Spleen (tissue), 11 donors: Measurements from ENCODE around the gene C16orf95. TPM values are rescaled to one million over a fixed set of nuclear protein-coding genes. Genes with fewer than 3 reads are reported as not detected.

Experiments used
- DNase-seq: peaks from one replicate; pipeline ENCODE4 v3.0.0-alpha.2; 2020
- H3K27ac ChIP-seq, 8 donors: fragments of 200-600 bp; sonication (generic) in 7 of 8; 1 replicate in 4 of 8; 2 replicates in 4 of 8; pipeline versions ENCODE4 v1.5.0 to v1.8.0; 2016 to 2021; ENCODE audit warnings: inconsistent platforms in 4 of 8, mild to moderate bottlenecking in 4 of 8, moderate library complexity in 1 of 8
- H3K27me3 ChIP-seq, 7 donors: fragments of 200-600 bp; sonication (generic) in 6 of 7; replicated peaks in 1 of 7; 1 replicate in 4 of 7; 2 replicates in 3 of 7; pipeline versions ENCODE4 v1.5.0 to v1.8.0; 2016 to 2021; ENCODE audit warnings: inconsistent platforms in 3 of 7, mild to moderate bottlenecking in 1 of 7
- H3K36me3 ChIP-seq, 6 donors: fragments of 200-600 bp; sonication (generic) in 5 of 6; 1 replicate in 4 of 6; 2 replicates in 2 of 6; pipeline versions ENCODE4 v1.5.0 to v1.8.0; 2016 to 2021; ENCODE audit warnings: inconsistent platforms in 2 of 6
- H3K4me1 ChIP-seq, 6 donors: fragments of 200-600 bp; sonication (generic) in 5 of 6; 1 replicate in 3 of 6; 2 replicates in 3 of 6; pipeline versions ENCODE4 v1.5.0 to v1.8.0; 2016 to 2021; ENCODE audit warnings: inconsistent platforms in 3 of 6
- H3K4me3 ChIP-seq, 8 donors: fragments of 200-600 bp; sonication (generic) in 7 of 8; 1 replicate in 4 of 8; 2 replicates in 4 of 8; pipeline versions ENCODE4 v1.5.0 to v1.8.0; 2016 to 2021; ENCODE audit warnings: inconsistent platforms in 4 of 8, mild to moderate bottlenecking in 4 of 8, moderate library complexity in 2 of 8
- H3K9me3 ChIP-seq, 8 donors: fragments of 200-600 bp; sonication (generic) in 7 of 8; 1 replicate in 4 of 8; 2 replicates in 4 of 8; pipeline versions ENCODE4 v1.5.0 to v1.8.0; 2016 to 2021; ENCODE audit warnings: inconsistent platforms in 4 of 8
- POLR2A ChIP-seq, 3 donors: fragments of 450-650 bp; IDR thresholded peaks; one replicate each; pipeline ENCODE4 v1.5.1; 2017; ENCODE audit warnings: antibody characterized with exemption in 3 of 3, mild to moderate bottlenecking in 1 of 3
- POLR2AphosphoS5 ChIP-seq, 3 donors: sonication (generic); formaldehyde crosslinking; IDR thresholded peaks; one replicate each; pipeline ENCODE4 v1.5.1; 2017; ENCODE audit warnings: antibody characterized with exemption in 3 of 3
- WGBS, 5 donors: extraction: QIAGEN DNeasy Blood & Tissue Kit in 3 of 5; methylation state at CpG; one replicate each; pipeline versions ENCODE4 v1.1.5 to v1.1.7; 2013 to 2018; 5-methylcytosine and 5-hydroxymethylcytosine counted together
- intact Hi-C: fragments of 100-400 bp; cut with DNase I; formaldehyde crosslinking; loops from one replicate; pipeline ENCODE4 v1.15.0; 2023; ENCODE audit warnings: low total_unique reads
- polyA plus RNA-seq, 3 donors: library from polyadenylated mRNA; stranded (reverse); fragments of 200-250 nt; gene quantifications; one replicate each; pipeline ENCODE4 v1.2.1, GENCODE V29; 2013
- total RNA-seq, 7 donors: library from RNA; depleted of rRNA in 3 of 7; stranded (reverse); fragments of >200 nt in 3 of 7; fragmentation: NEBNext Ultra II Directional in 4 of 7; extraction: Animal tissue kit (Norgen Biotek cat#: 25700) in 4 of 7; gene quantifications; one replicate each; pipeline versions ENCODE4 v1.1.0 to v1.2.1, GENCODE V29; 2016 to 2021
- TF ChIP-seq, protein P1 (sequence below), 11 experiments: fragments of 200-600 bp in 7 of 11; fragments of 450-650 bp in 4 of 11; sonication (generic) in 4 of 11; IDR thresholded peaks in 8 of 11; conservative IDR thresholded peaks in 3 of 11; 1 replicate in 7 of 11; 2 replicates in 4 of 11; pipeline versions ENCODE4 v1.4.0 to v1.8.0; 2016 to 2021; ENCODE audit warnings: antibody characterized with exemption in 11 of 11, inconsistent platforms in 4 of 11, mild to moderate bottlenecking in 1 of 11
- donor health status: healthy with polysubstance abuse.
- donor health status: DM: no; HTN: no; CAD: no; lungs with moderate emphysema.
- donor health status: DM: no; HTN: no; CAD: no.
- donor health status: Bipolar disorder and iron deficiency.
- donor health status: healthy.
- donor health status: DM: no; HTN: no; CAD: no.
- donor health status: DM: yes; HTN: yes; CAD: no.

Gene C16orf95
- total and polyA plus RNA-seq, 10 donors, result 1.0 to 2.9 (median 2.1) TPM; not detected in 2

DNA sequence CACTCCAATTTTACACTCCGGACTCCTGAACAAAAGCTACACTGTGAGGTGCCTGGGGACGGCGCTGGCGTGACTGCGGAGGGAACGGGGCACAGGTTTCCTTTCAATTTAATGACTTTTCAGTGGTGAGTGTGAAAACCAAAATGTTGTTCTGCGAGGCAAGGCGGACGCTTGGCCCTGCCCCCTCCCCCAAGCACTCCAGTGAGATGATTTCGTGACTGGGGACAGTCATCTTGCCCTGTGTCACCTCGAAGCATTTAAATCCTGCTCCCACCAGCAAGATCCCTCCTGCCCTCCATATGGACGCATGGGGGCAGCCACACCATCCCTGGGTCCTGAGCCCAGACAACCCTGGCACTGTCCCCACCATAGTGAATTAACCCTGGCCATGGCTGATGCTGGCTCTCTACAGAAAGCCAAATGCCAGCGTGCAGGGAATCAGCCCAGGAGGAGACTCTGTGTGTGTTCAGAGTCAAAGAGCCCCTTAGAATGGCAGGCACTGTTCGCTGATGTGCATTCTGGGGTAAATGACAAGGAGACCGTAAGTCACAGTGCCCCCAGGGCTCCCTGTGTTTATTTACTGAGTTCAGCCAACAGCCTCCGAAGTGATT, 41.0 kb downstream of the C16orf95 start:
- Histone ChIP-seq H3K36me3 (no peaks in the 10 kb centered on the region), H3K4me1 (peaks cover 0 to 6% (median 0%) of the 10 kb centered on the region in 6 donors), H3K4me3 (no peak overlapping the region), H3K9me3 (no peaks in the 10 kb centered on the region), H3K27me3 (peaks cover 0 to 40% (median 0%) of the 10 kb centered on the region in 7 donors), H3K27ac (no peak overlapping the region)
- 32 to 43% (median 42%) methylated on average over 16 of the region's 16 CpGs for WGBS, 5 donors
- intact Hi-C loops, result loop anchor here (5.0 kb wide), 1 partner anchor 714 kb away; no protein-coding TSS in a partner anchor
- no peak for TF ChIP-seq POLR2A (IDR thresholded peaks at IDR 0.05)
- no peak for TF ChIP-seq POLR2AphosphoS5 (IDR thresholded peaks at IDR 0.05)
- TF ChIP-seq, protein P1, sequence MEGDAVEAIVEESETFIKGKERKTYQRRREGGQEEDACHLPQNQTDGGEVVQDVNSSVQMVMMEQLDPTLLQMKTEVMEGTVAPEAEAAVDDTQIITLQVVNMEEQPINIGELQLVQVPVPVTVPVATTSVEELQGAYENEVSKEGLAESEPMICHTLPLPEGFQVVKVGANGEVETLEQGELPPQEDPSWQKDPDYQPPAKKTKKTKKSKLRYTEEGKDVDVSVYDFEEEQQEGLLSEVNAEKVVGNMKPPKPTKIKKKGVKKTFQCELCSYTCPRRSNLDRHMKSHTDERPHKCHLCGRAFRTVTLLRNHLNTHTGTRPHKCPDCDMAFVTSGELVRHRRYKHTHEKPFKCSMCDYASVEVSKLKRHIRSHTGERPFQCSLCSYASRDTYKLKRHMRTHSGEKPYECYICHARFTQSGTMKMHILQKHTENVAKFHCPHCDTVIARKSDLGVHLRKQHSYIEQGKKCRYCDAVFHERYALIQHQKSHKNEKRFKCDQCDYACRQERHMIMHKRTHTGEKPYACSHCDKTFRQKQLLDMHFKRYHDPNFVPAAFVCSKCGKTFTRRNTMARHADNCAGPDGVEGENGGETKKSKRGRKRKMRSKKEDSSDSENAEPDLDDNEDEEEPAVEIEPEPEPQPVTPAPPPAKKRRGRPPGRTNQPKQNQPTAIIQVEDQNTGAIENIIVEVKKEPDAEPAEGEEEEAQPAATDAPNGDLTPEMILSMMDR (IDR thresholded peaks at IDR 0.05 in 8 of 11, conservative IDR thresholded peaks at IDR 0.05 in 3 of 11), result no peak
- peak; percentile 32 for DNase-seq

DNA sequence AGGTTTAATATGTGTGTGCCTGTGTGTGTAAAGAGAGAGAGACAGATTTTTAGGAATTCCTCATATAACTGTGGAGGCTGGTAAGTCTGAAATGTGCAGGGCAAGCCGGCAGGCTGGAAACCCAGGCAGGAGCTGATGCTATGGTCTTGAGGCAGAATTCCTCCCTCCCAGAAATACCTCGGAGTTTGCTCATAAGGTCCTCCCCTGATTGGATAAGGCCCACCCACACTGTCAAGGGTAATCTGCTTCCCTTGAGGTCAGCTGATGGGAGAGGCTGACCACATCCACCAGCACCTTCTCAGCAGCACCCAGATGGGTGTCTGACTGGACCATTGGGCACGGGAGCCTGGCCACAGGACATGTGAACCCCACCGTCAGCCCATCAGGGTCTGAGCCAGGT, 42.4 kb downstream of the C16orf95 start:
- H3K27me3 ChIP-seq, result peaks cover 0 to 40% (median 0%) of the 10 kb centered on the region in 7 donors
- H3K27ac ChIP-seq, result no peak overlapping the region
- peaks cover 0 to 1% (median 0%) of the 10 kb centered on the region in 8 donors for H3K9me3 ChIP-seq
- intact Hi-C loops, result loop anchor here (5.0 kb wide), 1 partner anchor 712 kb away; no protein-coding TSS in a partner anchor
- WGBS, 5 donors, result 81 to 96% (median 89%) methylated on average over 2 to 4 of the region's 4 CpGs
- no peak overlapping the region for H3K4me3 ChIP-seq
- H3K4me1 ChIP-seq, result peaks cover 0 to 6% (median 0%) of the 10 kb centered on the region in 6 donors
- peak; percentile 36 for DNase-seq
- H3K36me3 ChIP-seq, result no peaks in the 10 kb centered on the region
- TF ChIP-seq POLR2AphosphoS5 (IDR thresholded peaks at IDR 0.05), result no peak
- no peak for TF ChIP-seq POLR2A (IDR thresholded peaks at IDR 0.05)
- TF ChIP-seq, protein P1 (IDR thresholded peaks at IDR 0.05 in 8 of 11, conservative IDR thresholded peaks at IDR 0.05 in 3 of 11), result no peak

DNA sequence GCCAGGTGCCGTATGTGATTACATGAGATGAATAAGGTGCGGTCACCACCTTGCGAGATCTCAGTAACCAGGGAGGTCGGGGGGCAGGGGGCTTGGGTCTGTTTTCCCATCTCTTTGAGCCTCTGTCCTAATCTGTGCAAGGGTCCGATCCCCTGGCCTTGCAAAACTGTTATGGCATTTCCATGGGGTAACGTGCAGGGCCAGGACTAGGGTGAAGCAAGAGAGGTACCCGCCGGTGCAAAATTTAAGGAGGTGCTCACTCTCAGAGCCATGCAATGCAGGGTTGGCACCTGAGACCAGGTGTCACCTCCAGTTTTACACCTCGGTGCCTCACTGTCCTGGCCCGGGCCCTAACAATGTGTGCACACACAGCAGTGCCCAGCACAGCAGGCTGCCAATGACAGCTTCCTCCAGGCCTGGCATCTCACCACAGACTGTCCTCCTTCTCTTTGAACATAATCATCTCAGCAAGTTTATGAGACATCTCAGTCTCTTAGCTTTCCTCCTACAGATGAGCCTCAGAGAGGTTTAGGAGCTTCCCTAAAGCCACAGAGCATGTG, 43.6 kb downstream of the C16orf95 start:
- H3K36me3 ChIP-seq, result no peaks in the 10 kb centered on the region
- WGBS, 5 donors, result 87 to 96% (median 92%) methylated on average over 9 to 10 of the region's 10 CpGs
- H3K4me1 ChIP-seq, result peaks cover 0 to 2% (median 0%) of the 10 kb centered on the region in 6 donors
- no peak overlapping the region for H3K4me3 ChIP-seq
- intact Hi-C loops, result no loop called here
- H3K27me3 ChIP-seq, result peaks cover 0 to 31% (median 0%) of the 10 kb centered on the region in 7 donors
- no peak overlapping the region for H3K27ac ChIP-seq
- DNase-seq, result peak; percentile 48
- TF ChIP-seq POLR2A (IDR thresholded peaks at IDR 0.05) (no peak), POLR2AphosphoS5 (IDR thresholded peaks at IDR 0.05) (no peak)
- TF ChIP-seq, protein P1 (IDR thresholded peaks at IDR 0.05 in 8 of 11, conservative IDR thresholded peaks at IDR 0.05 in 3 of 11), result no peak
- H3K9me3 ChIP-seq, result peaks cover 0 to 12% (median 8%) of the 10 kb centered on the region in 8 donors

DNA sequence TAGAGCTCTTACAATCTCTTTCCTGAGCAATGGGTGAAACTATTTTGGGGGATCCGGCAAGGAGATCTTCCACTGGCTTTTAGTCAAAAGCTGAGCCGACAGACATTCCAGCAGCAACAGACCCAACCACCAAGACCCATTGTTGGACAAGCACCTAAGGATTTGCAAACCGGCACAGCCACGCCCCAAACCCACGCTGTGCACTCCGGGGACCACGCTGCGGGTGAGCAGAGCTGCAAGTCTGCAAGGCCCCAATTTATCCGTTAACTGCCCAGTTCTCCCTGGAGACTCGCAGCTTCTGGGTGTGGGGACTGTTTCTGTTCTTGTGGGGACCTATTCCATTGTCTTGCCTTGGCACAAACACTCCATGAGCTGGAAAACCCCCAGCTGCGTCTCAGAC, 45.9 kb downstream of the C16orf95 start:
- no peaks in the 10 kb centered on the region for H3K4me1 ChIP-seq
- H3K27ac ChIP-seq, result no peak overlapping the region
- intact Hi-C loops, result no loop called here
- peak; percentile 58 for DNase-seq
- peaks cover 0 to 12% (median 8%) of the 10 kb centered on the region in 8 donors for H3K9me3 ChIP-seq
- no peaks in the 10 kb centered on the region for H3K36me3 ChIP-seq
- TF ChIP-seq, protein P1 (IDR thresholded peaks at IDR 0.05 in 8 of 11, conservative IDR thresholded peaks at IDR 0.05 in 3 of 11), result no peak
- TF ChIP-seq POLR2A (IDR thresholded peaks at IDR 0.05) (no peak), POLR2AphosphoS5 (IDR thresholded peaks at IDR 0.05) (no peak)
- 66 to 86% (median 79%) methylated on average over 11 of the region's 11 CpGs for WGBS, 5 donors
- peaks cover 0 to 13% (median 0%) of the 10 kb centered on the region in 7 donors for H3K27me3 ChIP-seq
- H3K4me3 ChIP-seq, result no peak overlapping the region
